Activated naive CD4-positive, alpha-beta T cell treated with anti-CD3 and anti-CD28 coated beads for 36 hours (primary cell): ENCODE measurements around the gene DSCAML1. TPM values are rescaled to one million over a fixed set of nuclear protein-coding genes. Genes with fewer than 3 reads are reported as not detected.
A peak's percentile ranks its signal among the peaks of the same experiment; 100 is the strongest.

Experiments used
- CTCF ChIA-PET: fragments of 350-600 bp; sonication (Branson Sonifier 250); formaldehyde crosslinking; loops from one replicate; lab custom pipeline; 2021; ENCODE audit warnings: antibody characterized with exemption; lab: Charles Lee
- DNase-seq: peaks from one replicate; pipeline ENCODE4 v3.0.0-alpha.2; 2020
- H3K27ac Mint-ChIP-seq: one replicate; pipeline ENCODE4 v1.8.0; 2021; ENCODE audit warnings: mild to moderate bottlenecking, mixed read lengths
- H3K27me3 Mint-ChIP-seq: one replicate; pipeline ENCODE4 v1.8.0; 2021; ENCODE audit warnings: low read depth, mixed read lengths
- H3K36me3 Mint-ChIP-seq: one replicate; pipeline ENCODE4 v1.8.0; 2021; ENCODE audit warnings: low read depth, mixed read lengths
- H3K4me1 Mint-ChIP-seq: one replicate; pipeline ENCODE4 v1.8.0; 2021; ENCODE audit warnings: low read depth, mixed read lengths
- H3K4me3 Mint-ChIP-seq: one replicate; pipeline ENCODE4 v1.8.0; 2021; ENCODE audit warnings: mild to moderate bottlenecking, moderate library complexity, mixed read lengths
- H3K9me3 Mint-ChIP-seq: one replicate; pipeline ENCODE4 v1.8.0; 2021; ENCODE audit warnings: mixed read lengths
- intact Hi-C: fragments of 100-400 bp; cut with micrococcal nuclease; formaldehyde crosslinking; loops from one replicate; pipeline ENCODE4 v1.15.1; 2023
- total RNA-seq, 2 experiments: library from RNA; stranded (reverse); gene quantifications; one replicate each; pipeline ENCODE4 v1.2.3, GENCODE V29; 2021

Gene DSCAML1
- total RNA-seq, 2 experiments from 2014 or later = 0.17 to 0.30 TPM

DNA sequence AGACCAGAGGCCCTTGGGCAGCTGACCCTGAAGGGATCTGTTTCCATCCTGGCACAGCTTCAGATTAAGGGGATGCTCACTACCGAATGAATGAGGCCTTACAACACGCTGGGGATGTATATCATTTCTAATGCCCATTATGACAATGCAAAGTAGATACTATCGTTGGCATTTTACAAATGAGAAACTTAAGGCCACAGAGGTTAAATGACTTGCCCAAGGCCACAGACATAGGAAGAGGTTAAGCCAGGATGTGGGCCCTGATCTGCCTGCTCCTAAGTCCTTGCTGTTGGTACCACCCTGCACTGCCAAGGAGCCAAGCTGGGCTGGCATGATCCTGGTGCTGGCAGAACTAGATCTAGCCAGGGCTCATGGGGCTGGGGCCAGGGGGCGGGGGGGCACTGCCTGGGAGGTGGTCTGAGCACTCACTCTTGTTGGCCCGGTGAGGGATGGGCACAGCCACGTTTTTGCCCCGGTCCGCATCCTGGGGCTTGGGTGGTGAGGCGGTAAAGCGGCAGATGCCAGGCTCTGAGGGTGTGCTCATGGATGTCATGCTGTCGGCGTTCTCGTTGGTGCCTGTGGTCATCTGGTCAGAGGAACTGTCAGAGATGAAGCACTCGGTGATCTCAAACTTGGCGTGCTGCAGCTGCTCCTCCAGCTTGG lies 366.6 kb downstream of the DSCAML1 start:
- Mint-ChIP-seq H3K27ac (no peak overlapping the region), H3K4me3 (no peak overlapping the region), H3K9me3 (no peaks in the 10 kb centered on the region), H3K27me3 (peaks cover 4% of the 10 kb centered on the region), H3K36me3 (no peaks in the 10 kb centered on the region), H3K4me1 (no peaks in the 10 kb centered on the region)
- CTCF ChIA-PET = interaction anchor here (0.6 kb wide), 2 partner anchors 16 to 292 kb away, joined by 3 to 5 read pairs; no protein-coding TSS in a partner anchor
- intact Hi-C loops = no loop called here
- no peak for DNase-seq

DNA sequence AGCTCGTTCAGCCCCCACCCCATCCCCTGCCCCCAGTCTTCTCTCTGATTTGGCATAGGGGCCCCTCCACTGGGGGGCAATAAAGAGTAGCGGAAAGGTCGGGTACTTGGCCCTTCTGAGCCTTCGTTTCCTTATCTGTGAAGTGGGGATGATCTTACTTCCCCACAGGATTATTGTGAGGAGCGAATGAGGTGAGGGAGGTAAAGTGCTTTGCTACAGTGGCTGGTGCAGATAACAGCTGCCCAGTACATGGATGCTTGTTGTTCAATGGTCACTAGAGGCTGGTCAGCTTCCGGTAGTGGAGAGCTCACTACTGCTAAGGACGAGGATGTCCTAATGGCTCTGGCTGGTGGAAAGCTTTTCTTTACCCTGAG lies 368.2 kb downstream of the DSCAML1 start:
- H3K4me1 Mint-ChIP-seq = no peaks in the 10 kb centered on the region
- H3K9me3 Mint-ChIP-seq = no peaks in the 10 kb centered on the region
- DNase-seq = no peak
- CTCF ChIA-PET = interaction anchor here (1.6 kb wide), 1 partner anchor 388 kb away, joined by 5 read pairs; no protein-coding TSS in a partner anchor
- intact Hi-C loops = loop anchor here (5.0 to 10.0 kb wide), 3 partner anchors 193 to 626 kb away; no protein-coding TSS in a partner anchor
- no peak overlapping the region for H3K4me3 Mint-ChIP-seq
- no peaks in the 10 kb centered on the region for H3K36me3 Mint-ChIP-seq
- H3K27me3 Mint-ChIP-seq = peaks cover 4% of the 10 kb centered on the region
- no peak overlapping the region for H3K27ac Mint-ChIP-seq

DNA sequence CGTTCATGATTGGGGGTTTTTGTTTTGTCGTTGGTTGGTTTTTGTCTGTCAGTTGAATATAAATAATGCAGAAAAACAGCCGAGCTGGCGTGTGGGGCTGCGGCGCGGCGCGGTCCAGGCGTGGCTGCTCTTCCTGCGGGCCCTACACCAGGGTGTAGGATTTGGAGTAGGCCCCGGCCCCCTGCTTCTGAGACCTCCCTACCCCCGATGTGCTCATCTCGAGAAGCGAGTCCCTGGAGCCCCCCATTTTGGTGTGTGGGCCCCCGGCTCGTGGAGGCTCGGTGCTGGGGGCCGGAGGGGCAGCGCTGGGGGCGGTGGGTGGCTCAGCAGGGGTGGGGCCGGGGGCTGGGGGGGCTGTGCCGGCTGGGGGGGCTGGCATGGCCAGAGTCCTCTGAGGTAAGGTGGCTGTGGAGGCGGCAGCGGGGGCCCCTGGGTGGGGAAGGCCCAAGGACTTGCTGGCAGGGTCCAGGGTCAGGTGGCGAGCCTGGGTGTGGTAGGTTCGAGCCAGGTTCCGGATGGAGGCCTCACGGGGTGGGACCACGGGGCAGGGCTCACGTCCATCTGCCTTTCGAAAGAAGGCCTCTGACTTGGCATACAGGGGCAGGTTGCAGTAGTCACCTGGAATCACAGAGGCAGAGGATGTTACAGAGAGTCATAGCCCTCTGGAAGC lies 368.7 kb downstream of the DSCAML1 start:
- CTCF ChIA-PET = interaction anchor here (1.0 to 3.9 kb wide), 3 partner anchors 86 to 389 kb away, joined by 3 to 52 read pairs (median 5); no protein-coding TSS in a partner anchor

DNA sequence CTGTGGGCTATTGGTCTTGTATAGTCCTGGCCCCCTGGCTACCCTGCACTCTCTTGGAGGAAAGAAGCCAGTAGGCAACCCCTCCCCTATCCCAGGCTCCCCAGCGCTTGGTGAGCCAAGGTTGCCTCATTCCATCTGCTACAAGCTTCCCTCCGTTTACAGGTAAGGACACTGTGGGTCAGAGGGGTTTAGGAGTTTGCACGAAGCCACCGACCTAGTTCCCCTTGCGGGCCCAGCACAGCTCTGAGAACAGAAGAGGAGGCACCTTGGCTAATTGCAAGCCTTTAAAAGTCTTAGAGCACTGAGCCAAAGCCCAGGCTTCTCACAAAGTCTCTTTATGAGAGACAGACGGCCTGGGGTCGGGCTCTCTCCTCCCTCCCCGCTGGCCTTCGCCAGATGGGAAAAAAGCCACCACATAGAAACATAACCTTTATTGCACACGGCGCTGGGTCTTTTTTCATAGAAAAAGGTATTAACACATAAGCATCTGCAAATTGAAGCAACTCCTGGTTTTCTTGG lies 369.6 kb downstream of the DSCAML1 start:
- Mint-ChIP-seq H3K27me3 (peaks cover 4% of the 10 kb centered on the region), H3K27ac (no peak overlapping the region), H3K4me1 (no peaks in the 10 kb centered on the region), H3K4me3 (no peak overlapping the region), H3K9me3 (no peaks in the 10 kb centered on the region), H3K36me3 (no peaks in the 10 kb centered on the region)
- no peak for DNase-seq
- CTCF ChIA-PET = interaction anchor here (0.6 to 3.9 kb wide), 16 partner anchors 13 to 390 kb away, joined by 3 to 52 read pairs (median 8); no protein-coding TSS in a partner anchor
- intact Hi-C loops = loop anchor here (2.0 to 10.0 kb wide), 4 partner anchors 195 to 627 kb away; no protein-coding TSS in a partner anchor

More for the DNA sequence above, 368.7 kb downstream of the DSCAML1 start:
- no peak for DNase-seq
- Mint-ChIP-seq H3K36me3 (no peaks in the 10 kb centered on the region), H3K27me3 (peaks cover 4% of the 10 kb centered on the region), H3K9me3 (no peaks in the 10 kb centered on the region), H3K4me1 (no peaks in the 10 kb centered on the region), H3K4me3 (no peak overlapping the region), H3K27ac (no peak overlapping the region)
- intact Hi-C loops = loop anchor here (5.0 to 10.0 kb wide), 3 partner anchors 194 to 626 kb away; no protein-coding TSS in a partner anchor

DNA sequence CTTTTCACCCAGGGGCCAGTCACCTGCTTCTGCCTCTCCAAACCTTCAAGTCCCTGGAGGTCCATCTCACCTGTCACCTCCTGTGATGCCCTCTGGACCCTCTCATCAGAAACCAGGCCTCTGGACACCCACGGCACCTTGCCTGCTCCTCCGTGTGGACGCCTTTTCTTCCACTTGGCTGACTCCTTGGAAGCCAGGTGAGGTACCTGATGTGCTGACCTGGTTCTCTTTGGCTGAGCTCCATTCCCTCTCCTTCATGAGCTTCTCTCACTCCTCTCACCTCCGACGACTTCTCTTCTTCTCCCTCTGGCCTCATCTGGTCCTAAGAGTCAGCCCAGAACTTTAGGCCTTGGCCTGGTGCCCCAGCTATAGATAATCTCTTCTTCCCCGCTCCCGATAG lies 370.1 kb downstream of the DSCAML1 start:
- H3K27ac Mint-ChIP-seq = no peak overlapping the region
- intact Hi-C loops = loop anchor here (1.0 to 10.0 kb wide), 5 partner anchors 195 to 628 kb away; no protein-coding TSS in a partner anchor
- peaks cover 4% of the 10 kb centered on the region for H3K27me3 Mint-ChIP-seq
- no peak overlapping the region for H3K4me3 Mint-ChIP-seq
- CTCF ChIA-PET = interaction anchor here (0.6 to 3.9 kb wide), 31 partner anchors 12 to 629 kb away, joined by 3 to 52 read pairs (median 5); no protein-coding TSS in a partner anchor
- H3K4me1 Mint-ChIP-seq = no peaks in the 10 kb centered on the region
- H3K36me3 Mint-ChIP-seq = no peaks in the 10 kb centered on the region
- no peaks in the 10 kb centered on the region for H3K9me3 Mint-ChIP-seq
- no peak for DNase-seq

DNA sequence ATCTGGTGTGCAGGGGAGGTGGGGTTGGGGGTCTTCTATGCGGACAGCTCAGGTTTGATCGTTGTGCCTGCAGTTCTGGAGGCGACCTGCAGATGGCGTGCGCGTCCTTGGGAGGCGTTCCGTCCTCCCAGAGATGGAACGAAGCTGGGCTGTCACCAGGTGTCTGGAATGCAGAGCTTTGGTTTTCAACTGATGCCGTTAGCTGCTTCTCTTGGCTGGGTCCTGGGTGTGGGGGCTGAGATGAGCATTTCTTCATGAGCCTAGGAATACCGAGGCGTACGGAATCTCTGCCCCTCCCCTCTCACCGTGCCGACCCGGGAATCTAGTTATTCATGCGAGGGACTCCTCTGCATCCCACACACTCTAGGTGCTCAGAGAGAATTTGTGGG lies 370.7 kb downstream of the DSCAML1 start:
- Mint-ChIP-seq H3K27me3 (peaks cover 4% of the 10 kb centered on the region), H3K4me3 (no peak overlapping the region), H3K27ac (no peak overlapping the region), H3K36me3 (no peaks in the 10 kb centered on the region), H3K4me1 (no peaks in the 10 kb centered on the region), H3K9me3 (no peaks in the 10 kb centered on the region)
- peak; percentile 84 for DNase-seq
- CTCF ChIA-PET = interaction anchor here (0.5 to 3.9 kb wide), 56 partner anchors 11 to 629 kb away, joined by 3 to 52 read pairs (median 4); no protein-coding TSS in a partner anchor
- intact Hi-C loops = loop anchor here (1.0 to 10.0 kb wide), 5 partner anchors 196 to 629 kb away; no protein-coding TSS in a partner anchor

DNA sequence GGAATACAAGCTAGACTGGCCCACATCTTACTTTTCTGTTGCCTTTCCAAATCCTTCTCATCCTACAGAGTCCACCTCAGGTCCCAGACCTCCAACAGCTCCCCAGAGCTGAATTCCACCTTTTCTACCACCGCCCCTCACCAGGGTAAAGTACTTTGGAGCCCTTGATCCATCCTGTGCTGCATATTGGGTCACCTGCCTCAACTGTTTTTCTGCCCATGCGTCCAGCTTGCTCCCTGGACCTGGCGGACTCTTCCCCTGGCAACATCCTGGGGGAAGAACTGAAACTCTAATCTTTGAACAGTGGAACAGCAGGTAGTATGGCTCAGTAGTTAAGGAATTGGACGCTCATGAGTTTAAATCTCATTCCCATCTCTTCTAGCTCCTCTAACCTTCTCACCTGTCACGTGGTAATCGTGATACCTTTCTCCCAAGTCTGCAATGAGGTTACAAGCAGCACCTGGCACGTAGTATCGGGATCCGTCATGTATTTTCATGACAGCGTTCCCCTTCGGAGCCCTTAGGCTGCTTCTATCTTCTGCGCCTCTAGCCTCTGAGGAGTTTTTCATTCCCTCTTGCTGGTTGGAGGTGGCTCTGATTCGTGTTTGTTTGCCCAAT lies 371.2 kb downstream of the DSCAML1 start:
- Mint-ChIP-seq H3K27me3 (peaks cover 4% of the 10 kb centered on the region), H3K9me3 (no peaks in the 10 kb centered on the region), H3K4me3 (no peak overlapping the region), H3K36me3 (no peaks in the 10 kb centered on the region), H3K27ac (no peak overlapping the region), H3K4me1 (no peaks in the 10 kb centered on the region)
- CTCF ChIA-PET = interaction anchor here (0.5 to 3.9 kb wide), 57 partner anchors 11 to 630 kb away, joined by 3 to 52 read pairs (median 4); no protein-coding TSS in a partner anchor
- DNase-seq = no peak
- intact Hi-C loops = loop anchor here (1.0 to 10.0 kb wide), 5 partner anchors 197 to 629 kb away; no protein-coding TSS in a partner anchor

DNA sequence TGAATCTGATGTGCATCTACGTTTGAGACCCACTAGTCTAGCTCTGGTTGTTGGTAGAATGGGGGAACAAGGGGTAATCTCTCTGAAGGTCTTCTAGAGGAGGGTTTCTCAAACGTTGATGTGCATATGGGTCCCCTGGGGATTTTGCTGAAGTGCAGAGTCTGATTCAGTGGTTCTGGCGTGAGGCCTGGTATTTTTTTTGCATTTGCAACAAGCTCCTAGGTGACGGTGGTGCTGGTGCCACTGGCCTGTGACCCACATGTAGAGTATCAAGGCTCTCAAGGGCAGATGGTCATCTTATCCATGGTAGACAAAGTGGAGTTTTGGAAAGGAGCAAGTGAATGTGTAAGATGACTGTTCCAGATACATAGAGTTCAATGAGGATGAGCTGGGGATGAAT lies 372.2 kb downstream of the DSCAML1 start:
- peaks cover 4% of the 10 kb centered on the region for H3K27me3 Mint-ChIP-seq
- H3K4me1 Mint-ChIP-seq = no peaks in the 10 kb centered on the region
- no peak overlapping the region for H3K4me3 Mint-ChIP-seq
- CTCF ChIA-PET = interaction anchor here (0.5 to 3.9 kb wide), 11 partner anchors 10 to 628 kb away, joined by 3 to 52 read pairs (median 8); no protein-coding TSS in a partner anchor
- DNase-seq = no peak
- H3K27ac Mint-ChIP-seq = no peak overlapping the region
- intact Hi-C loops = loop anchor here (5.0 to 10.0 kb wide), 3 partner anchors 198 to 630 kb away; no protein-coding TSS in a partner anchor
- no peaks in the 10 kb centered on the region for H3K9me3 Mint-ChIP-seq
- H3K36me3 Mint-ChIP-seq = no peaks in the 10 kb centered on the region

DNA sequence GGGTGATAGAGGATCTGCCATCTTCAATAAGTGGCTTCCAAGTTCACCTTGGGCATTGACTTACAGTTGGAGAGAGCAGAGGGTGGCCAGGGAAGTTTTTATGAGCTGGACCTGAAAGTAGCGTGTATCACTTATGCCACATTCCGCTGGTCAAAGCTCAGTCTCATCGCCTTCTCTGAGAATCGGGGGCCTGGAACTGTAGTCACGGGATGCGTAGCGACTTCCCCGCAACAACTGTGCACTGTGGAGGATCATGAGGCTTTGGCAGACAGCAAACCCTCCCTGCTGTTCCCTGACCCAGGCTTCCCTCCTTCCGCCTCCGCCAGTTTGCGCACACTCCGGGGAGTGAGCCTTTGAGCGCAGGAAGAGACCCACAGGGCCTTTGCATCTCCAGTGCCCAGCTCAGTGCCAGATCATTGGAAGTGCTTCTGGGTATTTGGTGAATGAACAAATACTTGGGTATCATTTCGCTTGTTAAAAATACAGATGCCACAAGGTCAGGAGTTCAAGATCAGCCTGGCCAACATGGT lies 373.9 kb downstream of the DSCAML1 start:
- H3K4me3 Mint-ChIP-seq = no peak overlapping the region

DNA sequence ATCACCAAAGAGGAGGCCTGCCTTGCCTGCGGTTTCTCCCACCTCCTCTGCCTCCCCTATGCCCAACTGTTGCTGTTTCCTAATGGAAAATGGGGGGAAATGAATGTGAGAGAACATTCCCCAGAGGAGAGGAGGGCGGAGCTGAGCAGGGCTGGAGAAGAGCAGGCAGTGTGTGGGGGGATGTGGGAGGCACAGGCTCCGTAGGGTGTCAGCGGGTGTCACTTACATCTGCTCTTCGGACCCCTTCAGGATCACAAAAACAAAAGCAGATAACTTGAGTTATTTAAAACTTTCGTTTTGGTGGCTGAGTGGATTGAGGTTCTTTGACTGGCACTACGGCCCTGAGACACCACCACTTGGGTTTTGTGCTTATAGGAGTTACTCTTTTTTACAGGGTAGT lies 375.5 kb downstream of the DSCAML1 start:
- Mint-ChIP-seq H3K9me3 (no peaks in the 10 kb centered on the region), H3K36me3 (no peaks in the 10 kb centered on the region), H3K4me3 (no peak overlapping the region), H3K27ac (no peak overlapping the region), H3K27me3 (peaks cover 4% of the 10 kb centered on the region), H3K4me1 (no peaks in the 10 kb centered on the region)
- no peak for DNase-seq
- intact Hi-C loops = loop anchor here (10.0 kb wide), 1 partner anchor 633 kb away; no protein-coding TSS in a partner anchor
- CTCF ChIA-PET = no interaction called here

More for the DNA sequence above, 373.9 kb downstream of the DSCAML1 start:
- CTCF ChIA-PET = interaction anchor here (0.7 to 1.1 kb wide), 2 partner anchors 199 to 264 kb away, joined by 3 to 5 read pairs; no protein-coding TSS in a partner anchor
- DNase-seq = no peak
- Mint-ChIP-seq H3K27ac (no peak overlapping the region), H3K4me1 (no peaks in the 10 kb centered on the region), H3K27me3 (peaks cover 4% of the 10 kb centered on the region), H3K9me3 (no peaks in the 10 kb centered on the region), H3K36me3 (no peaks in the 10 kb centered on the region)
- intact Hi-C loops = loop anchor here (10.0 kb wide), 1 partner anchor 632 kb away; no protein-coding TSS in a partner anchor

DNA sequence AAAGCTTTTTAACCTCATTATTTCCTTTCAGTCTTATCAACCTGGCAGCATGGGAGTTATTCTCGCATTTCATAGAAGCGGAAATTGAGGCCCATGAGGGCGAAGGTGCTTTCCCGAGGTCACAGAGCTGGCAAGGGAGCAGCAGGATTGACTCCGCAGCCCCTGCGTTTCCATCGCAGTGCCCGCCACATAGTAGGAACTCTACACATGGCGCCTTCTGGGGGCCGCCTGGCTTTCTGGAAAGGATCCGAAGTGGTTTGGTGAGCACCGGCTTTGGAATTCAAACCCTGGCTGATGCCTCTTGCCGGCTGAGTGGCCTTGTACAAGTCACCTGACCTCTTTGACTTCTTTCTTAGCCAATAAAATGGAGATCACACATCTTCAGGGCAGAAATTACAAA lies 376.0 kb downstream of the DSCAML1 start:
- H3K27ac Mint-ChIP-seq = no peak overlapping the region
- intact Hi-C loops = loop anchor here (10.0 kb wide), 1 partner anchor 634 kb away; no protein-coding TSS in a partner anchor
- no peak overlapping the region for H3K4me3 Mint-ChIP-seq
- DNase-seq = no peak
- H3K27me3 Mint-ChIP-seq = peaks cover 2% of the 10 kb centered on the region
- H3K9me3 Mint-ChIP-seq = no peaks in the 10 kb centered on the region
- CTCF ChIA-PET = no interaction called here
- H3K4me1 Mint-ChIP-seq = no peaks in the 10 kb centered on the region
- H3K36me3 Mint-ChIP-seq = no peaks in the 10 kb centered on the region
